OCI-LY1 (cell line): Measurements from ENCODE around the gene MOB3A.

Experiments used
- H2AFZ ChIP-seq: fragments of 200-600 bp; sonication (generic), shearing (Covaris generic); 2 replicates; pipeline ENCODE4 v1.6.0; 2014; ENCODE audit warnings: antibody characterized with exemption, mild to moderate bottlenecking, low read length
- H3F3A ChIP-seq: fragments of 200-600 bp; sonication (generic), shearing (Covaris generic); 2 replicates; pipeline ENCODE4 v1.6.0; 2014; ENCODE audit warnings: mild to moderate bottlenecking, antibody characterized with exemption, low read length, moderate library complexity; ENCODE audit not compliant: insufficient read depth
- H3K27ac ChIP-seq: fragments of 200-600 bp; sonication (generic); 2 replicates; pipeline ENCODE4 v1.5.1; 2014; ENCODE audit warnings: low read length, mixed run types, mild to moderate bottlenecking, low read depth; ENCODE audit not compliant: poor library complexity, severe bottlenecking
- H3K27me3 ChIP-seq: fragments of 200-600 bp; sonication (generic); 2 replicates; pipeline ENCODE4 v1.6.0; 2014; ENCODE audit warnings: antibody characterized with exemption, mild to moderate bottlenecking, low read length, moderate library complexity; ENCODE audit not compliant: insufficient read depth
- H3K36me3 ChIP-seq: fragments of 200-600 bp; sonication (generic); 2 replicates; pipeline ENCODE4 v1.6.1; 2014; ENCODE audit warnings: mild to moderate bottlenecking, antibody characterized with exemption, low read length, moderate library complexity, mixed read lengths; ENCODE audit not compliant: insufficient read depth
- H3K4me1 ChIP-seq: fragments of 200-600 bp; sonication (generic); 2 replicates; pipeline ENCODE4 v1.5.1; 2014; ENCODE audit warnings: mild to moderate bottlenecking, low read length, moderate library complexity; ENCODE audit not compliant: insufficient read depth, severe bottlenecking
- H3K4me2 ChIP-seq: fragments of 200-600 bp; sonication (generic), shearing (Covaris generic); 2 replicates; pipeline ENCODE4 v1.6.1; 2014; ENCODE audit warnings: low read length
- H3K4me3 ChIP-seq: fragments of 200-600 bp; sonication (generic); 2 replicates; pipeline ENCODE4 v1.5.1; 2014; ENCODE audit warnings: low read length, low read depth, mild to moderate bottlenecking, mixed read lengths; ENCODE audit not compliant: poor library complexity, severe bottlenecking
- H3K79me2 ChIP-seq: fragments of 200-600 bp; shearing (Covaris generic); 2 replicates; pipeline ENCODE4 v1.6.1; 2016; ENCODE audit warnings: mixed run types, low read length, mixed read lengths; ENCODE audit not compliant: insufficient read depth
- H3K9ac ChIP-seq: fragments of 200-600 bp; sonication (generic), shearing (Covaris generic); 2 replicates; pipeline ENCODE4 v1.6.1; 2014; ENCODE audit warnings: mild to moderate bottlenecking, low read length, mixed read lengths
- H3K9me2 ChIP-seq: fragments of 200-600 bp; sonication (generic), shearing (Covaris generic); 2 replicates; pipeline ENCODE4 v1.6.1; 2014; ENCODE audit warnings: low read depth, mild to moderate bottlenecking, low read length, mixed read lengths
- H3K9me3 ChIP-seq: fragments of 200-600 bp; shearing (Covaris generic); 2 replicates; pipeline ENCODE4 v1.6.1; 2014; ENCODE audit warnings: low read length, mixed read lengths
- H4K20me1 ChIP-seq: fragments of 200-600 bp; sonication (generic), shearing (Covaris generic); 2 replicates; pipeline ENCODE4 v1.6.0; 2016; ENCODE audit warnings: mild to moderate bottlenecking, low read length; ENCODE audit not compliant: insufficient read depth
- EZH2 ChIP-seq: fragments of 200-600 bp; sonication (generic), shearing (Covaris generic); IDR thresholded peaks from 2 replicates; pipeline ENCODE4 v1.8.0; 2017; ENCODE audit warnings: borderline replicate concordance, mixed run types, mild to moderate bottlenecking, antibody characterized with exemption, low read length, moderate library complexity, mixed read lengths
- TF ChIP-seq, protein P1 (sequence below): fragments of 200-600 bp; sonication (generic), shearing (Covaris generic); IDR thresholded peaks from 2 replicates; pipeline ENCODE4 v1.5.1; 2017; ENCODE audit warnings: mild to moderate bottlenecking, antibody characterized with exemption, low read length, moderate library complexity, mixed read lengths

The MOB3A gene

DNA sequence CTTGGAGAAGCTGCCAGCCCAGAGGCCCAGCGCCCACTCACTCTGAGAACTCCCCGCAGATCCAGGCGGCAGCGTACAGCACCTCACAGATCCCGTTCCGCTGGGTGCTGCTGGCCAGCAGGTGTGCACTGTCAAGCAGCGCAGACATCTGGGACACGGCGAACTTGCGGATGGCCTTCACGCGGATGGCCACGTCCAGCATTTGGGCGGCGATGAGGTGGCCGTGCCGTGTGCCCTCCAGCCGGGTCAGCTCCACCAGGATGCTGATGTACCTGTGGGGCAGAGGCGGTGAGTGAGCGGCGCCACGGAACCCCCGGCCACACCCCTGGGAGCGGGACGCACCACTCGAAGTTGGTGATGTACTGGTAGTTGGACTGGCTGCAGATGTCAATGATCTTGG is 24.7 kb upstream of the MOB3A start:
- Histone ChIP-seq H3K27me3 (no peaks in the 10 kb centered on the region), H3K9ac (no peak overlapping the region), H3F3A (no peaks in the 10 kb centered on the region), H4K20me1 (no peaks in the 10 kb centered on the region), H3K4me2 (no peak overlapping the region), H3K9me3 (no peaks in the 10 kb centered on the region), H2AFZ (no peak overlapping the region), H3K9me2 (no peaks in the 10 kb centered on the region), H3K36me3 (peaks cover 33% of the 10 kb centered on the region), H3K4me3 (no peak overlapping the region), H3K79me2 (no peaks in the 10 kb centered on the region), H3K27ac (no peak overlapping the region), H3K4me1 (no peaks in the 10 kb centered on the region)
- TF ChIP-seq, protein P1, sequence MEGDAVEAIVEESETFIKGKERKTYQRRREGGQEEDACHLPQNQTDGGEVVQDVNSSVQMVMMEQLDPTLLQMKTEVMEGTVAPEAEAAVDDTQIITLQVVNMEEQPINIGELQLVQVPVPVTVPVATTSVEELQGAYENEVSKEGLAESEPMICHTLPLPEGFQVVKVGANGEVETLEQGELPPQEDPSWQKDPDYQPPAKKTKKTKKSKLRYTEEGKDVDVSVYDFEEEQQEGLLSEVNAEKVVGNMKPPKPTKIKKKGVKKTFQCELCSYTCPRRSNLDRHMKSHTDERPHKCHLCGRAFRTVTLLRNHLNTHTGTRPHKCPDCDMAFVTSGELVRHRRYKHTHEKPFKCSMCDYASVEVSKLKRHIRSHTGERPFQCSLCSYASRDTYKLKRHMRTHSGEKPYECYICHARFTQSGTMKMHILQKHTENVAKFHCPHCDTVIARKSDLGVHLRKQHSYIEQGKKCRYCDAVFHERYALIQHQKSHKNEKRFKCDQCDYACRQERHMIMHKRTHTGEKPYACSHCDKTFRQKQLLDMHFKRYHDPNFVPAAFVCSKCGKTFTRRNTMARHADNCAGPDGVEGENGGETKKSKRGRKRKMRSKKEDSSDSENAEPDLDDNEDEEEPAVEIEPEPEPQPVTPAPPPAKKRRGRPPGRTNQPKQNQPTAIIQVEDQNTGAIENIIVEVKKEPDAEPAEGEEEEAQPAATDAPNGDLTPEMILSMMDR, result no peak
- no peak for TF ChIP-seq EZH2

DNA sequence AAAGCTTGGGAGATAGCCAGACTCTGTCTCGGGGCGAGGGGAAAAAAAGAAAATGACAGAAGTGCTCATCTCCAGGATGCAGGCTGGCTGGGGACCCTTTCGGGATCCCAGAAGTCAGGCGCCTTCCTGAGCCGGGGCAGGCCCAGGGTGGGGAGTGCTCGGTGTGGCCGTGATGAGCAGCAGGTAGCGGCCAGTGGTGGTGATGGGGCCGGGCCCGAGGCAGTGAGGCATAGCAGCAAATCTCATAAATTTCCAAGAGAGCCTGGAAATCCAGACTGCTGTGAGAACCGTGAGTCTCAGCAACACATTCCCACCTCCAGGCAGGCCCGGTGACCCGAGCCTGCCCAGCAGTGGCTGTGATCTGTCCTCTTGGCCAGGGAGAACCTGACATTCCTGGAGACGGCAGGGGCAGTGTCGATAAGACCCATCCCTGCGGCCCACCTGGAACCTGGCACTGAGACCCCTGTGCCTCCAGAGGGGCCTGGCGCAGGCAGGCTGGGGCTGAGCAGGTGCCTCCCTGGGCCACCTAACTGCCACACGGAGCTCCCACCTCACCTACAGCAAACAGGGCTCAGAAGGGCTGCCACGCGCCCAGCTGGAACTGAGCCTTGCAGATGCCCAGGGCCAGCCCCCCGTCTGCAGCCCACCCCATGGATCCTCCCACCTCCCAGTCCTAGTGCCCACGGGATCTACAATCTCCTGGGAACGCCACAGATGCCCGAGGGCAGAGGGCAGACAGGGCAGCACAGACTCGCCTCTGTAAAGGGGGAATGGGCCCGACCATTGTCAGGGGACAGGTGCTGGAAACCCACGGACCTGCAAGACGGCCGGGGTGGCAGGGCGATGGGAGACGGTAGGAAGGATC is 24.0 kb upstream of the MOB3A start:
- H3K36me3 ChIP-seq, result peaks cover 33% of the 10 kb centered on the region
- H3K4me1 ChIP-seq, result no peaks in the 10 kb centered on the region
- no peaks in the 10 kb centered on the region for H3K9me2 ChIP-seq
- TF ChIP-seq, protein P1, result no peak
- TF ChIP-seq EZH2, result no peak
- H3K9me3 ChIP-seq, result no peaks in the 10 kb centered on the region
- no peaks in the 10 kb centered on the region for H3K79me2 ChIP-seq
- H3F3A ChIP-seq, result no peaks in the 10 kb centered on the region
- no peaks in the 10 kb centered on the region for H3K27me3 ChIP-seq
- H4K20me1 ChIP-seq, result no peaks in the 10 kb centered on the region
- no peak overlapping the region for H3K9ac ChIP-seq
- H3K4me3 ChIP-seq, result no peak overlapping the region
- no peak overlapping the region for H3K27ac ChIP-seq
- H3K4me2 ChIP-seq, result no peak overlapping the region
- H2AFZ ChIP-seq, result no peak overlapping the region

DNA sequence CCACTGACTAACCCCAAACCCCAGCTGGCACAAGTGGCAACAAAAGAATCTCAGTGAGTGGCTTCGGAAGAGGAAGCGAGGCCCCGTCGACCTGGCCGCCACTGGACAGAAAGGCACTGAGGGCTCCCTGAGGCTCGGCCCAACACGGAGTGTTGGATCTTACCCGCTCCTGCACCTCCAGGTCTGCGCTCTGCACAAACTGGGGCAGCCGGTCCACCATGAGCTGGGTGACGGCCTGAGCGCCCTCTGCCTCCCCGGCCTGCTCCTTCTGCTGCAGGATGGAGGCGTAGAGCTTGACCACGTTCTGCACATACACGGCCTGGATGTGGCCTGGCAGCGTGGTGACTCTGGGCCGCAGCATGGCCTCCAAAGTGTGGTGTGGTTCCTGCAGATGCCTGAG is 22.3 kb upstream of the MOB3A start:
- no peak overlapping the region for H2AFZ ChIP-seq
- H3F3A ChIP-seq, result no peaks in the 10 kb centered on the region
- H3K9ac ChIP-seq, result no peak overlapping the region
- H3K9me3 ChIP-seq, result no peaks in the 10 kb centered on the region
- H3K4me3 ChIP-seq, result no peak overlapping the region
- no peaks in the 10 kb centered on the region for H3K27me3 ChIP-seq
- no peak overlapping the region for H3K27ac ChIP-seq
- no peak overlapping the region for H3K4me2 ChIP-seq
- H3K4me1 ChIP-seq, result no peaks in the 10 kb centered on the region
- no peaks in the 10 kb centered on the region for H4K20me1 ChIP-seq
- H3K9me2 ChIP-seq, result no peaks in the 10 kb centered on the region
- TF ChIP-seq, protein P1, result no peak
- no peak for TF ChIP-seq EZH2
- peaks cover 41% of the 10 kb centered on the region for H3K36me3 ChIP-seq
- H3K79me2 ChIP-seq, result no peaks in the 10 kb centered on the region
